Uterus (tissue), 4 donors: ENCODE results near the gene KRT12. TPM values are rescaled to one million over a fixed set of nuclear protein-coding genes. Genes with fewer than 3 reads are reported as not detected.

Experiments
- DNase-seq, 2 donors: peaks; one replicate each; pipeline ENCODE4 v3.0.0-alpha.2; 2019 to 2020
- H3K27ac ChIP-seq, 2 donors: fragments of 200-600 bp; sonication (generic); 1 replicate in 1 of 2; 2 replicates in 1 of 2; pipeline ENCODE4 v1.5.1; 2016 to 2018
- H3K27me3 ChIP-seq, 2 donors: fragments of 200-600 bp; sonication (generic); one replicate each; pipeline ENCODE4 v1.5.1; 2018 to 2019; ENCODE audit warnings: control low read depth in 1 of 2
- H3K36me3 ChIP-seq, 2 donors: fragments of 200-600 bp; sonication (generic); one replicate each; pipeline ENCODE4 v1.5.1; 2019; ENCODE audit warnings: control low read depth in 1 of 2
- H3K4me1 ChIP-seq, 2 donors: fragments of 200-600 bp; sonication (generic); one replicate each; pipeline ENCODE4 v1.5.1; 2018 to 2019; ENCODE audit warnings: control low read depth in 1 of 2
- H3K4me3 ChIP-seq, 2 donors: fragments of 200-600 bp; sonication (generic); 1 replicate in 1 of 2; 2 replicates in 1 of 2; pipeline ENCODE4 v1.5.1; 2018 to 2019; ENCODE audit warnings: mild to moderate bottlenecking in 1 of 2
- H3K9me3 ChIP-seq, 2 donors: fragments of 200-600 bp; sonication (generic); one replicate each; pipeline ENCODE4 v1.5.1; 2019; ENCODE audit warnings: control low read depth in 1 of 2
- POLR2A ChIP-seq, 2 donors: fragments of 450-650 bp; IDR thresholded peaks; one replicate each; pipeline ENCODE4 v1.6.1; 2016; ENCODE audit warnings: antibody characterized with exemption in 2 of 2, mild to moderate bottlenecking in 1 of 2, moderate library complexity in 1 of 2
- intact Hi-C: fragments of 100-400 bp; cut with DNase I; formaldehyde crosslinking; loops from one replicate; pipeline ENCODE4 v1.15.1; 2023; ENCODE audit warnings: low total_unique reads
- total RNA-seq, 4 donors: library from RNA; depleted of rRNA in 3 of 4; stranded (reverse); fragments of >200 nt in 3 of 4; gene quantifications; one replicate each; pipeline versions ENCODE4 v1.1.0 to v1.2.4, GENCODE V29; 2014 to 2023
- TF ChIP-seq, protein P1 (sequence below), 4 experiments: fragments of 200-600 bp in 2 of 4; fragments of 450-650 bp in 2 of 4; sonication (generic) in 2 of 4; IDR thresholded peaks; one replicate each; pipeline ENCODE4 v1.5.1; 2016 to 2019; ENCODE audit warnings: antibody characterized with exemption in 4 of 4, mild to moderate bottlenecking in 2 of 4, moderate library complexity in 1 of 4
- donor health status: DM: yes; HTN: yes; CAD: no.

KRT12 gene
- total RNA-seq, 4 donors from 2014 or later = not detected

DNA sequence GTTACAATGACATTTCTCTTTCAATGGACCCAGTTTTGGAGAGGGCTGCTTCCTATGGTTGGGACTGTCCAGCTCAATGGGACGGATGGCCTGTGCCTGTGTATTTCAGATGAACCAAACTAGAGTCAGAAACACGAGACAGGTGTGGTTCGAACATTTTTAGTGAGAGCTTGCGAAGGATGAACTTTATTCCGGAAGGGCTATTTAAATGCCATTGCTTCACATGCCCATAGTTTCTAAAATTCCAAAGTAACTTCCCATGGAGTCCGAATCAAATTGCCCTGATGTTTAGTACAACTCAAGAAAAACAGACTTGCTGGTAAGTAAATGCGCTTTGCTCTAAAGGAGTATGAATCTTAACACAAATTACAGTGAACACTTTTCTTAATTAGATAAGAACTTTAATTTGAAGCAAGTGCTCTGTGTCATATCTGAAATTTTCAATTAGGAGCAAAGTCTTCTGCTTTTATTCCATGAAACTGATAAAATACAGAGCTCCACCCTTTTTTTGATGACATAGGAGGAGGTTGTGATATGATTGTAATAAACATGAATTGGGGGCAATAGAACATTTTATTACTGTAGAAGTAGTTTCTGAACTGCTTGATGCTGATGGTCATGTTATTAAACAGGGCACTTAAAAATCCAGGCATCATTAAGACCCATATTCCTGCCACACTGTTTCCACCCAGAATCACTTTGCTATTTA is 16.8 kb upstream of the KRT12 start:
- Histone ChIP-seq H3K27ac (no peak overlapping the region), H3K27me3 (no peaks in the 10 kb centered on the region), H3K4me1 (no peaks in the 10 kb centered on the region), H3K36me3 (no peaks in the 10 kb centered on the region), H3K9me3 (no peaks in the 10 kb centered on the region), H3K4me3 (no peak overlapping the region)
- no peak for DNase-seq
- TF ChIP-seq, protein P1, sequence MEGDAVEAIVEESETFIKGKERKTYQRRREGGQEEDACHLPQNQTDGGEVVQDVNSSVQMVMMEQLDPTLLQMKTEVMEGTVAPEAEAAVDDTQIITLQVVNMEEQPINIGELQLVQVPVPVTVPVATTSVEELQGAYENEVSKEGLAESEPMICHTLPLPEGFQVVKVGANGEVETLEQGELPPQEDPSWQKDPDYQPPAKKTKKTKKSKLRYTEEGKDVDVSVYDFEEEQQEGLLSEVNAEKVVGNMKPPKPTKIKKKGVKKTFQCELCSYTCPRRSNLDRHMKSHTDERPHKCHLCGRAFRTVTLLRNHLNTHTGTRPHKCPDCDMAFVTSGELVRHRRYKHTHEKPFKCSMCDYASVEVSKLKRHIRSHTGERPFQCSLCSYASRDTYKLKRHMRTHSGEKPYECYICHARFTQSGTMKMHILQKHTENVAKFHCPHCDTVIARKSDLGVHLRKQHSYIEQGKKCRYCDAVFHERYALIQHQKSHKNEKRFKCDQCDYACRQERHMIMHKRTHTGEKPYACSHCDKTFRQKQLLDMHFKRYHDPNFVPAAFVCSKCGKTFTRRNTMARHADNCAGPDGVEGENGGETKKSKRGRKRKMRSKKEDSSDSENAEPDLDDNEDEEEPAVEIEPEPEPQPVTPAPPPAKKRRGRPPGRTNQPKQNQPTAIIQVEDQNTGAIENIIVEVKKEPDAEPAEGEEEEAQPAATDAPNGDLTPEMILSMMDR (IDR thresholded peaks at IDR 0.05) = no peak
- TF ChIP-seq POLR2A (IDR thresholded peaks at IDR 0.05) = no peak
- intact Hi-C loops = no loop called here

DNA sequence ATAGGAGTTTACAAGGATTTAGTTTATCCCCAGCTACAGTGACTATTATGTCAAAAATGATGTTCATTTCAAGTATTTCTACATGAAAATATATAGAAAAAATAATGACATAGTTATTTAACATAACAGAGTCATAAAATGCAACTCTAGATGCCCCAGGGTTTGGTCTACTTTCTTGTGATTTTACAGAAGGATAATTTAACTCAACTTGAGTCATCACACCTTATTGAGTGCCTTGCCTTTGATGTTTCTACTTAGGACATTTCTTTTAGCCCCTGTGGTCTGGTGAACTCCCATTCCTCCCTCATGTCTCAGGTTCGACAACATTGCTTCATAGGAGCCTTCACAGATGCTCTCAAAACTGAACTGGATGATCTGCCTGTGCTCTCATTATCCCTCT is 16.0 kb upstream of the KRT12 start:
- TF ChIP-seq, protein P1 (IDR thresholded peaks at IDR 0.05) = no peak
- TF ChIP-seq POLR2A (IDR thresholded peaks at IDR 0.05) = no peak
- H3K4me3 ChIP-seq = no peak overlapping the region

DNA sequence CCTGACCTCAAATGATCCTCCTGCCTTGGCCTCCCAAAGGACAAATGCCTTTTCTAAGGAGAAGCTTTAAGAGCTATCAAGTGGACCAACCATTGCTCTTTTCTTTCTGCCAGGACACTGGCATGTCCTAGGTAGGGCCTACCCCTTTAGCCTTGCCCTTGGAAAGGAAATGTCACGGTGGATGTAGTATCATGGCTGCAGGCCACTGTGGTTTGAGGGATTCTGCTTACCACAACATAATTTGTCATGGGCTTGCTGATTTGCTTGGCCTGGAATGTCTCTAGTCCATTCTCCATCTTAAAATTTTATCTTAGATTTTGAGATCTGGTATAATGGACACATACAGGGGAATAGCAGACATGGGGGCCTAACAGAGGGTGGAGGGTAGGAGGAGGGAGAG is 12.0 kb upstream of the KRT12 start:
- TF ChIP-seq POLR2A (IDR thresholded peaks at IDR 0.05) = no peak
- TF ChIP-seq, protein P1 (IDR thresholded peaks at IDR 0.05) = no peak
- no peak overlapping the region for H3K27ac ChIP-seq
- no peak overlapping the region for H3K4me3 ChIP-seq
- H3K27me3 ChIP-seq = peaks cover 0 to 4% of the 10 kb centered on the region in 2 donors
- DNase-seq = no peak
- H3K4me1 ChIP-seq = no peaks in the 10 kb centered on the region
- no peaks in the 10 kb centered on the region for H3K9me3 ChIP-seq
- H3K36me3 ChIP-seq = no peaks in the 10 kb centered on the region
- intact Hi-C loops = no loop called here

More for the DNA sequence above, 16.0 kb upstream of the KRT12 start:
- no peak for DNase-seq
- no peaks in the 10 kb centered on the region for H3K9me3 ChIP-seq
- H3K27ac ChIP-seq = no peak overlapping the region
- H3K27me3 ChIP-seq = no peaks in the 10 kb centered on the region
- no peaks in the 10 kb centered on the region for H3K4me1 ChIP-seq
- H3K36me3 ChIP-seq = no peaks in the 10 kb centered on the region
- intact Hi-C loops = no loop called here

GRCh38 chr17:40878044-40878443 is 11.0 kb upstream of the KRT12 start:
- Histone ChIP-seq H3K36me3 (no peaks in the 10 kb centered on the region), H3K4me1 (no peaks in the 10 kb centered on the region), H3K9me3 (no peaks in the 10 kb centered on the region), H3K4me3 (no peak overlapping the region), H3K27ac (no peak overlapping the region), H3K27me3 (peaks cover 0 to 4% of the 10 kb centered on the region in 2 donors)
- TF ChIP-seq, protein P1 (IDR thresholded peaks at IDR 0.05) = no peak
- no peak for TF ChIP-seq POLR2A (IDR thresholded peaks at IDR 0.05)
- no peak for DNase-seq
- intact Hi-C loops = no loop called here

DNA sequence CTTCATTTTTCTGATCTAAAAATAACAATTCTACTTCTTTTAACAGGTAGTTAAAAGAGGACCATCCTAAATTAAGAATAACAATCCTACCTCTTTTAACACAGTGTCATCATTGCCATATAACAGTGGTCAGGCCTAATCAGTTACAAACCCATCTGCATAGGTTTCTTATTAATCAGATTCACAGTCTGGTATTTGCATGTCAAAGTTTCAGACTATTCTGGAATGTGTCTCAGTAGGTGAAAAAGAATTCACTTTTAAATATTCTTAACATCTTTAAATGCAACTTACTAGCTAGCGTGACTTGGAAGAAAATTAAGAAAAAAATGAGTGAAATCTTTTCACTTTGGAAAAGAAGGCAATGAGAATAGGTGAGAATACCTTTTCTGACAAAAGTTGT is 6.8 kb upstream of the KRT12 start:
- peaks cover 0 to 4% of the 10 kb centered on the region in 2 donors for H3K27me3 ChIP-seq
- no peak for DNase-seq
- H3K4me3 ChIP-seq = no peak overlapping the region
- H3K27ac ChIP-seq = no peak overlapping the region
- no peaks in the 10 kb centered on the region for H3K36me3 ChIP-seq
- H3K9me3 ChIP-seq = no peaks in the 10 kb centered on the region
- TF ChIP-seq POLR2A (IDR thresholded peaks at IDR 0.05) = no peak
- TF ChIP-seq, protein P1 (IDR thresholded peaks at IDR 0.05) = no peak
- intact Hi-C loops = no loop called here
- H3K4me1 ChIP-seq = no peaks in the 10 kb centered on the region
